Upper lobe of right lung (tissue), 1 donor: ENCODE results near the gene HECTD4. TPM values are rescaled to one million over a fixed set of nuclear protein-coding genes. Genes with fewer than 3 reads are reported as not detected.

Experiments
- ATAC-seq: fragments of 200-7000 bp; cut with Tn5 transposase; one replicate; pipeline ENCODE4 v1.9.1; 2020; ENCODE audit warnings: mild to moderate bottlenecking, moderate library complexity
- DNase-seq: peaks from one replicate; pipeline ENCODE4 v3.0.0-alpha.2; 2020
- H3K27ac ChIP-seq: fragments of 200-600 bp; one replicate; pipeline ENCODE4 v1.8.0; 2022
- H3K27me3 ChIP-seq: fragments of 200-600 bp; one replicate; pipeline ENCODE4 v1.8.0; 2022; ENCODE audit warnings: mild to moderate bottlenecking
- H3K36me3 ChIP-seq: fragments of 200-600 bp; one replicate; pipeline ENCODE4 v1.8.0; 2022
- H3K4me1 ChIP-seq: fragments of 200-600 bp; one replicate; pipeline ENCODE4 v1.8.0; 2022
- H3K4me3 ChIP-seq: fragments of 200-600 bp; one replicate; pipeline ENCODE4 v1.8.0; 2022; ENCODE audit warnings: mild to moderate bottlenecking
- H3K9me3 ChIP-seq: fragments of 200-600 bp; one replicate; pipeline ENCODE4 v1.8.0; 2022
- intact Hi-C: fragments of 100-400 bp; cut with DNase I; formaldehyde crosslinking; loops from one replicate; pipeline ENCODE4 v1.11.0; 2022
- total RNA-seq: library from RNA; stranded (reverse); fragmentation: NEBNext Ultra II Directional; extraction: Animal tissue kit (Norgen Biotek cat#: 25700); gene quantifications from one replicate; pipeline ENCODE4 v1.2.1, GENCODE V29; 2021
- TF ChIP-seq, protein P1 (sequence below): fragments of 200-600 bp; IDR thresholded peaks from one replicate; pipeline ENCODE4 v1.8.0; 2022; ENCODE audit warnings: antibody characterized with exemption
- donor health status: DM: no; HTN: yes; CAD: no; lungs with severe emphysema.

The HECTD4 gene
- total RNA-seq, 1 donor from 2014 or later, result 54.7 TPM

DNA sequence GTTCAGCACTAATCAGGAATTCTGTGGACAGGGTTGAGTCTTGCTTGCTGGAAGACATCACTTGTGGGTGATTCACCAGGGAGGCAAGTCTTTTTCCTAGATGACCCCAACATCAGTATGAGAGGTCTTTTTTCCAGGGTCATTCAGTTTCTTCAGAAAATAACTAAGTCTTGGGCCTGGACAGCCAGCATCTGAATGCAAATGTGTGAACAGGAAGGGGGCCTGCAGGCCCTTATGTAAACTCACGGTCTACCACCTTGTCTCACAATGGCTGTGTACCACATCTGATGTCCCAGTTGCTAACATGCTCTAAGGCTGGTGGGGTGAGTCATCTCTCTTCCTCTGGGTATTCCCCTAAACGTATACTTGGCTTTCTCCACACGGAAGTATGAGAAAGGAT lies 79.2 kb downstream of the HECTD4 start:
- H3K4me1 ChIP-seq, result peaks cover 6% of the 10 kb centered on the region
- no peak for DNase-seq
- H3K27ac ChIP-seq, result no peak overlapping the region
- H3K9me3 ChIP-seq, result no peaks in the 10 kb centered on the region
- H3K27me3 ChIP-seq, result no peaks in the 10 kb centered on the region
- peaks cover 50% of the 10 kb centered on the region for H3K36me3 ChIP-seq
- intact Hi-C loops, result no loop called here
- ATAC-seq, result no peak
- no peak overlapping the region for H3K4me3 ChIP-seq
- TF ChIP-seq, protein P1, sequence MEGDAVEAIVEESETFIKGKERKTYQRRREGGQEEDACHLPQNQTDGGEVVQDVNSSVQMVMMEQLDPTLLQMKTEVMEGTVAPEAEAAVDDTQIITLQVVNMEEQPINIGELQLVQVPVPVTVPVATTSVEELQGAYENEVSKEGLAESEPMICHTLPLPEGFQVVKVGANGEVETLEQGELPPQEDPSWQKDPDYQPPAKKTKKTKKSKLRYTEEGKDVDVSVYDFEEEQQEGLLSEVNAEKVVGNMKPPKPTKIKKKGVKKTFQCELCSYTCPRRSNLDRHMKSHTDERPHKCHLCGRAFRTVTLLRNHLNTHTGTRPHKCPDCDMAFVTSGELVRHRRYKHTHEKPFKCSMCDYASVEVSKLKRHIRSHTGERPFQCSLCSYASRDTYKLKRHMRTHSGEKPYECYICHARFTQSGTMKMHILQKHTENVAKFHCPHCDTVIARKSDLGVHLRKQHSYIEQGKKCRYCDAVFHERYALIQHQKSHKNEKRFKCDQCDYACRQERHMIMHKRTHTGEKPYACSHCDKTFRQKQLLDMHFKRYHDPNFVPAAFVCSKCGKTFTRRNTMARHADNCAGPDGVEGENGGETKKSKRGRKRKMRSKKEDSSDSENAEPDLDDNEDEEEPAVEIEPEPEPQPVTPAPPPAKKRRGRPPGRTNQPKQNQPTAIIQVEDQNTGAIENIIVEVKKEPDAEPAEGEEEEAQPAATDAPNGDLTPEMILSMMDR, result no peak

DNA sequence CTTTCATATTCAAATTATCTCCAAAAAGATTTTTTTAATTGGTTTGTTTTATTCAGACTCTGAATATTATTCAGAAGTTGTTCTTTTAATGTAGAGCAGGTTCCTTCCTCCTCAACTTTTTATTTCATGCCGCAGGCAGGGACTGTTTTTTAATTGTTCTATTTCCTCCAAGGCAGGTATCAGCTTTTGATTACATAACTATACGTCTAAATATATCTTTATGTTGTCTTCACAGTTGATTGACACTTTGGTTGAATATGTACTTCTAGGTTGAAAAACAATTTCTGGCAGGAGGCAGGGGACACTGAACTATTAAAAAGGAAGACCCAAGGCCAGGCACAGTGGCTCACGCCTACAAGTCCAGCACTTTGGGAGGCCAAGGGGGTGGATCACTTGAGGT lies 82.5 kb downstream of the HECTD4 start:
- Histone ChIP-seq H3K27ac (no peak overlapping the region), H3K4me3 (no peak overlapping the region), H3K4me1 (no peaks in the 10 kb centered on the region), H3K27me3 (no peaks in the 10 kb centered on the region), H3K9me3 (no peaks in the 10 kb centered on the region), H3K36me3 (peaks cover 32% of the 10 kb centered on the region)
- intact Hi-C loops, result no loop called here
- DNase-seq, result no peak
- TF ChIP-seq, protein P1, result no peak
- no peak for ATAC-seq

DNA sequence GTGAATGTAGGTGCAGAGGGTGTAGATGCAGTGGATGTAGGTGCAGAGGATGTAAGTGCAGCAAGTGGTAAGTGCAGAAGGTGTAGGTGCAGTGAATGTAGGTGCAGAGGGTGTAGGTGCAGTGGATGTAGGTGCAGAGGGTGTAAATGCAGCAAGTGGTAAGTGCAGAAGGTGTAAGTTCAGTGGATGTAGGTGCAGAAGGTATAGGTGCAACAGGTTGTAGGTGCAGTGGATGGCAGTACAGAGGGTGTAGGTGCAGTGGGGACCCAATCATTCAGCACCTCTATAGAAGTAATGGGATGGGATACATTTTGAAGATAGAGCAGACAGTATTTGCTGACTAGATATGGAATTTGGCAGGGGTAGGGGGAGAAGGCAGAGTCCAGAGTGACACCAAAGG lies 85.0 kb downstream of the HECTD4 start:
- Histone ChIP-seq H3K27me3 (no peaks in the 10 kb centered on the region), H3K27ac (no peak overlapping the region), H3K4me3 (no peak overlapping the region), H3K9me3 (no peaks in the 10 kb centered on the region), H3K4me1 (no peaks in the 10 kb centered on the region), H3K36me3 (peaks cover 17% of the 10 kb centered on the region)
- intact Hi-C loops, result no loop called here
- ATAC-seq (no peak), DNase-seq (no peak)
- TF ChIP-seq, protein P1, result no peak

DNA sequence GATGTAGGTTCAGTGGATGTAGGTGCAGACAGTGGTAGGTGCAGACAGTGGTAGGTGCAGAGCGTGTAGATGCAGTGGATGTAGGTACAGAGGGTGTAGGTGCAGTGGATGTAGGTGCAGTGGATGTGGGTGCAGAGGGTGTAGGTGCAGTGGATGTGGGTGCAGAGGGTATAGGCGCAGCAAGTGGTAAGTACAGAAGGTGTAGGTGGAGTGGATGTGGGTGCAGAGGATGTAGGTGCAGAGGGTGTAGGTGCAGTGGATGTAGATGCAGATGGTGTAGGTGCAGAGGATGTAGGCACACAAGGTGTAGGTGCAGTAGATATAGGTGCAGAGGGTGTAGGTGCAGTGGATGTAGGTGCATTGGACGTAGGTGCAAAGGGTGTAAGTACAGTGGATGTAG lies 86.0 kb downstream of the HECTD4 start:
- H3K27ac ChIP-seq, result no peak overlapping the region
- no peak overlapping the region for H3K4me3 ChIP-seq
- peaks cover 11% of the 10 kb centered on the region for H3K36me3 ChIP-seq
- H3K9me3 ChIP-seq, result no peaks in the 10 kb centered on the region
- DNase-seq (no peak), ATAC-seq (no peak)
- intact Hi-C loops, result no loop called here
- TF ChIP-seq, protein P1, result no peak
- no peaks in the 10 kb centered on the region for H3K4me1 ChIP-seq
- H3K27me3 ChIP-seq, result no peaks in the 10 kb centered on the region

DNA sequence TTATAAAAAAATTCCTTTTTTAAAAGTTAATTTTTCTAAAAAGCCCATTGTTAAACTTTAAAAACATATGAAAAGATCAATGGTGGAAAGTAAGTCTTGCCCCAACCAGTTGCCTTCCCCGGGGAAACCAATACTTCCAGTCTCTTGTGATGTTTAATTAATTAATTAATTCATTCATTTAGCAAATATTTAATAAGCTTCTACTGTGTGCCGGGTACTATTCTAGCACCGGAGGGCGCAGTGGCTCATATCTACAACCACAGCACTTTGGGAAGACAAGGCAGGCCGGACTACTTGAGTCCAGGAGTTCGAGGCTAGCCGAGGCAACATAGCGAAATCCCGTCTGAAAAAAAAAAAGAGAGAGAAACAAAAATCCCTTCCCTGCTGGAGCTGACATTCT lies 87.4 kb downstream of the HECTD4 start:
- ATAC-seq, result no peak

More for the DNA sequence above, 87.4 kb downstream of the HECTD4 start:
- Histone ChIP-seq H3K9me3 (no peaks in the 10 kb centered on the region), H3K27ac (no peak overlapping the region), H3K27me3 (no peaks in the 10 kb centered on the region), H3K4me3 (no peak overlapping the region), H3K4me1 (no peaks in the 10 kb centered on the region), H3K36me3 (peaks cover 11% of the 10 kb centered on the region)
- TF ChIP-seq, protein P1, result no peak
- intact Hi-C loops, result no loop called here
- DNase-seq, result no peak
